ENCODE results near the gene PGGHG.

Gene PGGHG

DNA sequence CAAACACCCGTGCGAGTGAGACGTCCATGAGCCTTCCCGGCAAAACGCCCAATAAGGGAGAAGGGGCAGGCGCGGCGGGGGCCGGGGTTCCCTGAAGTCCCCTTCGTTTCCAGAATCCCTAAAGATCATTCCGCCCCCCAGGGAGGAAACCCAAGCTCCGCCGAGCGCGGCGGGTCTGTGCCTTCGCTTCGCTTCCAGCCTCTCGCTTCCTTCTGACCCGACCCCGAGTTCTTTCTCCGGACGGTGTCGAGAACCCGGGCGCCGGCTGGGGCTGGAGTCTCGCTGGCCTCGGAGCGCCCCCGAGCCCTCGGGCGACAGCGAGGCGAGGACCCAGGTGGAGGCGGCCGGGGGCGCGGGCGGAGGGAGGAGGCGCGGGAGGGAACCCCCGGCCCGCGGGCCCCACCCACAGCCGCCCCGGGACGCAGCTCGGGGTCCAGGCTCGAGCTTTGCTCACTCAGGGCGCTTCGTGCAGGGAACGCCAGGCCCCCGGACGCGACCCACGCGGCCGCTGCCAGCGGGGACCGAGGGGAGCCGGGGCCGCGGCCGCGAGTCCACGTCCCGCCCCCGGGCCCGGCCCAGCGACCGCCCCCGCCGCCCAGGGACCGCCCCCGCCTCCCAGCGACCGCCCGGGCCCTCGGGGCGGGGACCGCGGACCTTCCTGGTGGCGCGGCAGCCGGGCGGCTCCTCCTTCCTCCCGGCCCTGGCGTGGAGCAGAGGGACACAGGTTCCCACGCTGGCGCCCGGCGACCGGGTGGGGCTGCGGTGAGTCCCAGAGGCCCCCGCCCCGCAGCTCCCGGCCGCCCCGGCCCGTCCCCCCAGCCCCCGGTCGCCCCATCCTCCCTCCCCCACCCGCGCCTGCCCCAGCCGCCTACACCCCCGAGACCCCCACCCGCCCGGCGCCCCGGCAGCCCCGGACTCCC is at the start of gene PGGHG:
TSS of gene PGGHG (plus strand) at position 649 of the 920 bp plus-strand sequence. CDS start 691 bp downstream, outside the sequence.
- peak; percentile 25 to 55 for DNase-seq

DNA sequence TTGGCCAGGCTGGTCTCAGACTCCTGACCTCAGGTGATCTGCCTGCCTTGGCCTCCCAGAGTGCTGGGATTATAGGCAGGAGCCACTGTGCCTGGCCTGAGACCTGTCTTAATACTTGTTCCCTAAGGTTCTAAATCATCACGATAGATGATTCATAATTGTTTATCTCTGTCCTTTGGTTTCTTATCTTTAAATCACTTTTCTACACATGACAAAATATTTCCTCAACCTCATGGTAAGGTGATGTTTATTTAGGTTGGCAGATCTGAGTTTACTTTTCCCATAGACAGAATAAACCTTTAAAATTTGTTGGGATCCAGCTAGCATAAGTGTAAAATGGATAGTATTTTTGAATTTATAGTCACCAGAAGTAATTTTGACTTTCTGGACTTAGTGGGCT is 48.6 kb upstream of the PGGHG start:
- no peak for DNase-seq

DNA sequence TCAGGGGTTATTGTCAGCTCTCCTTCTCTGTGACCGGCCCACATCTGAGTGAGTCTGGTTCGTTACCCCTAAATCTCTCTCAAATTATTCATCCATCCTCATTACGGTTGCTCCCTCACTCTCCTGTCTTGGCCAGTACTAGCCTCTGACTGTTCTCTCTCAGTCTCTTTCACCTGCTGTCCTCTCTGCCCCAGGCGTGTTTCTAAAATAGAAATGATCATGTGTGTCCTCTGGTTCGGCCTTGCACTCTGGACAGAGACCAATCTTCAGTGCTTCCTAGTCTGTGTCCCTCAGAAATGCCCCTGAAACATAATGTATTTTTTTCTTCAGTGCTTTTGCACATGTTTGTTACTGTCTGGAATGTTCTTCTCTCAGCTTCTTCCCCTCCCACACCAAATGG is 47.3 kb upstream of the PGGHG start:
- DNase-seq: no peak

DNA sequence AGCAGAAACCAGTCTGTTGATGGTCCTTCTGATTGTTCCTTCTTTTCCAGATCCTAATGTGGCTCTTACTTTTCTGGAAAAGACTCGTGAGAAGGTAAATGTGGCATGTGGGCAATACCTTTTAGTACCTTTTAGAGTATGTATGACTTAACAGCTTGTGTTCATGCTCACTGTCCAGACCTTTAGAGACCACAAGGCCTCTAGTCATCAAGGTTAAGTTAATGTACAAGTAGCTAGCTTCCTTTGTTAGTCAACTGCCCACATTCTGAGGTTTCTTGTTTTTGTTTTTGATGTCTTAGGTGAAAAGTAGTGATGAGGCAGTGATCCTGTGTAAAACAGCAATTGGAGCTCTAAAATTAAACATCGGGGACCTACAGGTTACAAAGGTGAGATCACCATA is 44.5 kb upstream of the PGGHG start:
- no peak for DNase-seq

DNA sequence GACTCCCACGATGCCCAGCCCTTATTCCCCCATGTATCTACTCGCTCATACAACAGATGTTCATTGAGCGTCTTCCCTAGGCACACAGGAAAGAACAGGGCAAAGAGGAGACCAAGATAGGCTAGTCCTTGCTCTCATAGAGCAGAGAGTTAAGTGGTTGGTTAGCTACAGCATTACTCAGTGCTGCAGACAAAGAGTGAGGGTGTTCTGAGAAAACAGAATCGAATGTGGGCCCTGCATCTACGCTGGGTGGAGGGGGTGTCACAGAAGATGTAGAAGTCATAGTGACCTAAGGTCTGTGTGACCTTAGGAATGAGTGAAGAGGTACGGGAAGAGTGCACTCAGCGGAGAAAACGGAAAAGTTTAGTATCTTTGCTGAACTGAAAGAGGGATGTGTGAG is 39.9 kb upstream of the PGGHG start:
- DNase-seq: no peak

DNA sequence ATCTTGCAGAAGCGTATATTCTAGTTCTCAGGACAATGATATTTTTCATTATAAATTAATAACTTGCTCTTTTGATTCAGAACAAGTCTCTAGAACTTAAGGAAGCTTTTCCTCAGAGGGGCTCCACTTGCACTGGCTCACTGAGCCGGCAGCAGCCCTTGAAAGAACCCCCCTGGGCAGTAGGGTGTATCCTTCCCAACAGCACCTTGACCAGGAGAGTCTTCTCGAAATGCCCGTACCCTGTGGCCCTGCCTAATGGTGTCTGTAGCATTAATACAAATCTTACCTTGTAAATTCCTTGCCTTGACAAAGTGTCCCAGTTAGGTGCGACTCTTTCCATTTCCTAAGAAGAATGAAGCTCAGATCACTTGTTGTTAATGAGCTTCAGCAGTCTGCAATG is 38.7 kb upstream of the PGGHG start:
- no peak for DNase-seq

DNA sequence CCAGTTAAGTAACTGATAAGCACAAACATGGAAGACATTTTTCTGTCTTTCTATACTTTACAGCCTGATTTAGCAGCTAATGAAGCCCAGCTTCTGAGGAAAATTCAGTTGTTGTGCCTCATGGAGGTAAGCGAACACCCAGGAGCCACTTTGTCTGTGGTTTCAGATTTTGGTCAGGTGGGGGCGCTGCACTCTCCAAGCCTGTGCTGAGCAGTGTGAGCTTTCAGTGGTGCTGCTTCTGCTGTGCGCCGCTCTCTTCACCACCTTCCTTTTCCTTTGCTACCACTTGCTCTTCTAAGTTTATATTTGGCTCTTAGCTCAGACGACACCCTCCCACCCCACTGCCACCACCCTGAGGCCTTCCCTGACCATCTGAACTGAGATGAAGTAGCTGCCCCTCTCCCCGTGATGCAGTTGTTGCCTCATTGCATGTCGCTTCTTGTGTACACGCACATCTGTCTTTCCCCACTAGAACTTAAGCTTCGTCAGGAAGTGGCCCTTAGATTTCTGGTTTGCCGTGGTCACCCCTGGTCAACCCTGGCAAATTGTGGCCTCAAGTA is 38.1 kb upstream of the PGGHG start:
- peak; percentile 86 to 88 for DNase-seq

DNA sequence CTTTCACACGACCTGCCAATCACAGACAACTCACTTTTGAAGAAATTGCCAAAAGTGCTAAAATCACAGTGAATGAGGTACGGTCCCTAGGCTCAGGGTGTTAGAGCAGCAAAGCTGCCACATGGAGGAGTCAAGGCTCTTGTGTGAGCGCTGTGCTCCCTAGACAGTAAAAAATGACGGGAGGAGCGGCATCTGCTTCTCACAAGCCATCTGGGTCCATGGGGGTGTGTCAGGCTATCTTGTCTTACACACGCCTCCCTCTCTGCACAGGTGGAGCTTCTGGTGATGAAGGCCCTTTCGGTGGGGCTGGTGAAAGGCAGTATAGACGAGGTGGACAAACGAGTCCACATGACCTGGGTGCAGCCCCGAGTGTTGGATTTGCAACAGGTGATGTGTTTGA is 37.4 kb upstream of the PGGHG start:
- no peak for DNase-seq

DNA sequence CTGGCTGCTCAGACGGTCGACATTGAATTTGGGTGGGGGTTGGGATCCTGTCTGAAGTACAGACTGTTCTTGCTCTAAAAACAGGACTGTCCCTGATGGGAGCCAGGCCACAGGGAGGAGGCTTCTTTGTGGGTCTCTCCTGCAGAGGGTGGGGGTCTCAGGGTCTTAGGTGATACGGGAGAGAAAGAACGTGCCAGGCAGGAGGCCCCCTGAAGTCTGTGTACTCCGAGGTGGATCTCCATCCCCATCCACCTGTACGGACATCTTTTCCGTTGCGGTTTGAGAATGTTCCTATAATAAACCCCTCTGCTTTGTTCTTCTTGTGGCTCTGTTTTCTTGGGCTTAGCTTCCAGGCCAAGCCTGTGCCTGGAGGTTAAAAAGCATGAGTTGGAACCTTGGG is 36.3 kb upstream of the PGGHG start:
- DNase-seq: no peak

DNA sequence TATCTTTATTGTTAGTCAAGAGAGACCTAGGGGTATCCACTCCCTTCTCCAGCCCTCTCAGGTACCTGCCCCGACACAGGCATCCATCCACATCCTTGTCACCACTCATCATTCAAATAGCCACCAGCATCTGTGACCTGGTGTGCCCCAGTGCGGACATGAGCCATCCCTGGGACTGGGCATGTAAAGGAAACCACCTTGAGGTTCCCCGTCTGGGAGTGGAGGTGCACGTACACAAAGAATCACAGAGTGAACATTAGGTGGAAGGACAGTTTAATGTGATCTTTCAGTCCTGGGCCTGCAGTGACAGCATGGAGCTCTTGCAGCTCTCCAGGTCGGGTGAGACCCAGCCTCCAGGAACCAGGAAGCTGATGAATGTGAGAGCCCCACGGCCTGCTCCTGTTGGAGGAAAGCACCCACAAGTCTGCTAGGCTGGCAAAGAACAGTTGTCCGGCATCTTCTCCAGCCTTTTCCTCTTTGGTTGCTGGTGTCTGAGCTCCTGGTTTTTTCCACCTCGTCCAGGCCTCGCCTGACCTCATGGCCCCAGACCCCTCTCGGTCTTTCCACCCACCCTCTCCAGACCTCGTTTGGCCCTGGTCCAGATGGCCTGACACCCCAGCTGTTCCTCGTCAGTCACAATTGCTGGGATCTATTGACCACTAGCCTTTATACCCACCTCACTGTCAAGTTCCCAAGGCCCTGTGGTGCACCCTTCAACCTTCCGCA is 35.6 kb upstream of the PGGHG start:
- DNase-seq: no peak

DNA sequence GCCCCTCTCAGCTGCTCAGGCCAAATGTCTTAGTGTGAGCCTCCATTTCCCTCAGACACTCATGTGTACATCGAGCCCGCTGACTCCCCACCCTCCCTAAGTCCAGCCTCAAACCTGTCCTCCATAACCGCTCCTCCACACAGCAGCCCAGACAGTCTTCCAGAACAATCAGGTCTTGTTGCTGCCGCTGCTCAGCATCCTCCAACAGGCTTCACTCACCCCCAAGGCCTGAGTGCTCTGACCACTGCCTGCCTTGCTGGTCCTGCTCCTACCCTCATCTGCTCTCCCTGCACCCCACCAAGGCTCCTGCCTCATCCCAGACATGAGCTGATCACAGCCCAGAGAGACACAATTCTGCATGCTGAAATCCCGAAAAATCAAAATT is 35.0 kb upstream of the PGGHG start:
- no peak for DNase-seq

DNA sequence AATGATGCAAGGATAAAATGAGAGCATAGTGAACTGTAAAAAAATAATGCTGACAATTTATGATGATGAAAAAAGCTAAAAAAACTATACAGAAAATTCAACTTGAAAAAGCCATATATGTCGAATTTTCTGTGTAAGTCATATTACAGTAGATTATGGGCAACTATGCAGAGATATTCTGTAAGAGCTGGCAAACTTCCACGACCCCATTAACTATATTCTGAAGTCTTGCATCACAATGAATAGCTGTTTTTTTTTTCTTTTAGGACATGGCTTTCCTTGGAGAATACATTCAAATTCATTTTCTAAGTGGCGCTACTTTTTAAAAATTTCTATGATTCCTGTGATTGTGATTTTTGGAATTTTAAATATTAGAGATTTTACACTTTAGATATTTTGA is 33.8 kb upstream of the PGGHG start:
- DNase-seq: no peak

DNA sequence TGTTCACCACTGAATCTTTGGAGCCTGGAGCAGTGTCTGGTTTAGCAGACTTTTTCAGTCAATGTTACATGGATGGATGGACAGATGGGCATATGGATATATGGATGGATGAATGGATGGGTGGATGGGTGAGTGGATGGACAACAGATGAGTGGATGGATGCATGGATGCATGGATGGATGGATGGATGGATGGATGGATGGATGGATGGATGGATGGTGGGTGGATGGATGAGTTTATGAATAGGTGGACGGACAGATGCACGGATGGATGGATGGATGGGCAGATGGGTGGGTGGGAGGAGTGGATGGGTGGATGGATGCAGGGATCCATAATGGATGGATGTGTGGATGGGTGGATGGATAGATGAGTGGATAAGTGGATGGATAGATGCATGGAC is 33.1 kb upstream of the PGGHG start:
- no peak for DNase-seq

DNA sequence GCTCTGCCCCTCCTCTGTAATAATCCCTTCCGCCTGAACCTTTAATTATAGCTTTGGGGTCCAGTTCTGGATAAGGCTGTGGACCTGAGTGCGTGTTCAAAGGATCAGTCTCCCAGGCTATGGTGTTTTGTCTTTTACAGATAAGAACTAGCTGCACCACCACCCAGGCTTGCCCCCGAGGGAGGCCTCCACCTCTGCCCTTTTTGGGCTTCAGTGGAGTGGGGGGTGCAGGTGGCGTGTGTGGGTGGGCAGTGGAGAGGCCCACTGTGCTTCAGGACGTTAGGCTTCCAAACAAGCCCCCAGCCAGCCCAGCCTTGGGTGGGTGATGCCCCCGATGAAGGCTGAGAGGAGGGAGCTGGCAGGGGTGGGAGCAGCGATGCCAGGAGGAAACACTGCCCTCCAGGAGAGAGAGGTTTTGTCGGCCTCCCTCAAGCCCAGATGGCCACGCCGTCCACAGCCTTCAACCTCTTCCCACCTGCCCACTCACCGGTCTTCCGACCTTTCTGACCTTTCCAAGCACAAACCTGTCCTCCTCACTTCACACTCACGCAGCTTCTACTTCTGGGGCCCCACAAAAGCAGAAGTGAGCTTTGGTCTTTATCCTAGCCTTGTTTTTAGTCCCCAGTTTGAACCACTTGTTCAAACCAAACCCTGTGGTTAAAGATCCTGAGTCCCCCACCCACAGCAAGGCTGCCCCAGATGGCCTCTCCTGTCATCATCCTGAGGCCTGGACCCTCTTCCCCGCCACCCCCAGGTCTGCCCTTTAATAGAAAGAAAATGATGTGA is 31.8 kb upstream of the PGGHG start:
- peak; percentile 43 to 45 for DNase-seq

DNA sequence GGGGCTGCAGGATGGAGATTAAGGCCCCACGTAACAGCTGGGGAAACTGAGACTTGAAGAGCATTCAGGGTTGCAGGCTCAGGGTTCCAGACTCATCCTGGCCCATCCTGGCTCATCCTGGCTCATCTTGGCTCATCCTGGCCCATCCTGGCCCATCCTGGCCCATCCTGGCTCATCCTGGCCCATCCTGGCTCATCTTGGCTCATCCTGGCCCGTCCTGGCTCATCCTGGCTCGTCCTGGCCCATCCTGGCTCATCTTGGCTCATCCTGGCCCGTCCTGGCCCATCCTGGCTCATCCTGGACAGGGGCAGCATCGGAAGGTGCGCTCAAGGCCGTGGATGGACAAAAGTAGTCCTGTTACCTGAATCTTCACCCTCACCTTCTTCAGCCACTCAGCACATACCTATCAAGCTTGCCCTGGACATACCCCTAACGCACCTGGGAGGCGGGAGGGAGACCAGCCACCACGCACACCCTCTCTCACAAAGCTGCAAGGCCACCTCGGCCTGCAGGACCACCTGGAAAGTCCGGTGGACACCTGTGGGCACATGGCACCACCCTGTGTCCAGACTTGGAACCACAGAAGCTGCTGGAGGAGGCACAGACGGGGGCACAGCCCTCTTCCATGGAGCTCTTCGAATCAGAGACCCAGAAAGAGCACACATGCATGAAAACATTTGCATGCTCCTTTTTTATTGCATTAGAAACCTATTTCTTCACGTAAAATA is 31.0 kb upstream of the PGGHG start:
- no peak for DNase-seq

DNA sequence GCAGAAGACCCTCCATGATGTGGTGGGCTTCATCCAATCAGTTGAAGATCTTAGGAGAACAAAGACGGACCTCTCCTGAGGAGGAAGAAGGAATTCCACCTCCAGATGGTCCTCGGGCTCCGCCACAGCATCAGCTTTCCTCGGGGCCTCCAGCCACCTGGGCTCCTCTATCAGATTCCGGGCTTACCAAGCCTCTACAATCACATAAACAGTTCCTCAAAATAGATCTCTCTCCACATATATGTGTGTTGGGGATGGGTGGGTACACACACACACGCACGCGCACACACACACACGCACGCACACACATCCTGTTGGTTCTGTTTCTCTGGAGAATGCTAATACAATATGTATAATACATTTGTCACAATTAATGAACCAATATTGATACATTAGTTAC is 29.5 kb upstream of the PGGHG start:
- DNase-seq: no peak

DNA sequence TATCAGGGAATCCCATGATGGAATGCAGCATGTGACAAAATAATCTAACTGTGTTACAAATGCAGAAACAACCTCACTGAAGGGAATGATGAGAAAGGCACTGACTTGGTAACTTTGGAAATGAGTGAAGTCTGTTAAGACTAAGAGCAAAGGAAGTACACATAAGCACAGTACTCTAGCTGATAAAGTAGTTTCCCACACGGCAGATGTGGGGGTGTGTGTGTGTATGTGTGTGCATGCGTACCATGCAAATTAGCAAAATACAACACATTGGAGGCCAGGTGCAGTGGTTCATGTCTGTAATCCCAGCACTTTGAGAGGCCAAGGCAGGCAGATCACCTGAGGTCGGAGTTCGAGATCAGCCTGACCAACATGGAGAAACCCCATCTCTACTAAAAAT is 27.3 kb upstream of the PGGHG start:
- no peak for DNase-seq

DNA sequence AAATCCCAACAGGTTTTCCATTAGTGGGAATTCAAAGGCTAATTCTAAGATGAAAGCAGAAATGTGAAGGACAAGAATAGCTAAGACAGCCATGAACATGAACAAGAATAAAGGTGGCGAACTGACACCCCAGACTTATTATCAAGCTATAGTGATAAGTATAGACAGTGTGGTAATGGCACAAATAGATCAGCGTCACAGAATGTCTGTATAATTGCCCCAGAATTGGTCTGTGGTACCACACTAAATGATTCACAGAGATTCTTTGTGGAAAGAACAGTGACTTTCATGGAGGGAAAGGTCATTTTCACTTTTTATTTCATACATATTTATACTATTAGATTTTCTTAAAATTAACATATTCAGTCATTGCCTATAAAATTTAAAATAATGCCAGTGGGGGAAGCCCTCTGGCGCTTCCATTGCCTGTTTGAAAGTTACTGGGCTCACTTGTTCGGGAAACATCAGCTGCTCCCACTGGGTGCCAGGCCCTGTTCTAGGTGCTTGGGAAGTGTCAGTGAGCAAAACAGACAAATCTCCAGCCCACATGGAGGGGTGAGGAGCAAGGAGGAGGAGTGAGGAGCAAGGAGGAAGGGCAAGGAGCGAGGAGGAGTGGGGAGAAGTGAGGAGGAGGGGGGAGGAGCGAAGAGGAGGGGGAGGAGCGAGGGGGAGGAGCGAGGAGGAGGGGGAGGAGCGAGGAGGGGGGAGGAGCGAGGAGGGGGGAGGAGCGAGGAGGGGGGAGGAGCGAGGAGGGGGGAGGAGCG is 22.1 kb upstream of the PGGHG start:
- DNase-seq: peak; percentile 23 to 67

DNA sequence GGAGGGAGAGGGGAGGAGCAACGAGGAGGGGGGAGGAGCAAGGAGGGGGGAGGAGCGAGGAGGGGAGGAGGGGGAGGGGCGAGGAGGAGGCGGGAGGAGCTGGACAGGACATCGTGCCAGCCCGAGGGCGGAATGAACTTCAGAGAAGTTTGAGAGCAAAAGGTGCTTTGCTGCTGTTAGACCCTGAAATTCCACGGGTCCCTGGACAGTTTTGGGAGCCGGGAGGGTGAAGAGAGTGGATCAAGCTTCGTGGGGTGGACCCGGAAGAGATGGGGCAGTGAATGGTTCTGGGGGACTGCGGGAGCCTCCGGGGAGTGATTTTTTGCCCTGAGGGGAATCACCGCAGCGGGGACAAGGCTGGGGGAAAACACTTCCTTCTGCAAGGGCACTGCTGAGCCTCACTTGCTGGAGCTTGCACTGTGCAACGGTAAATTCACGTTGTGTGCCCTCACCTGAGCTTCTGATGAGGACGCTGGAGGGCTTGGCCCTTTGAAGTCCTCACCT is 21.4 kb upstream of the PGGHG start:
- peak; percentile 25 to 57 for DNase-seq

DNA sequence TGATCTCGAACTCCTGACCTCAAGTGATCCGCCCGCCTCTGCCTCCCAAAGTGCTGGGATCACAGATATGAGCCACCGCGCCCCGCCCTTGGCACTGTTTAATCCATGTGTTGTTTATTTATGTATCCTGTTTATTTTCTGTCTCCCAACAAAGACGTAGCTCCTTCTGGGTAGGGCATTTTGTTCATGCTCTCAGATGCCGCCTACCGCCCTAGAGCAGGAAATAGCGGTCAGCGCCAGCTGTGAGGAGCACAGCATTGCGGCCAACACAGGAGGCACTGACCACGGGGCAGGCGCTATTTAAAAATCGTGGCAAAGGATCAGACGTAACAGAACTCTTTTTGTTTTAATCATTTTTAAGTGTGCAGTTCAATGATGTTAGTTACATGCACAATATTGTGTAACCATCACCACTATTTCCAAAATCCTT is 20.2 kb upstream of the PGGHG start:
- peak; percentile 73 to 79 for DNase-seq

DNA sequence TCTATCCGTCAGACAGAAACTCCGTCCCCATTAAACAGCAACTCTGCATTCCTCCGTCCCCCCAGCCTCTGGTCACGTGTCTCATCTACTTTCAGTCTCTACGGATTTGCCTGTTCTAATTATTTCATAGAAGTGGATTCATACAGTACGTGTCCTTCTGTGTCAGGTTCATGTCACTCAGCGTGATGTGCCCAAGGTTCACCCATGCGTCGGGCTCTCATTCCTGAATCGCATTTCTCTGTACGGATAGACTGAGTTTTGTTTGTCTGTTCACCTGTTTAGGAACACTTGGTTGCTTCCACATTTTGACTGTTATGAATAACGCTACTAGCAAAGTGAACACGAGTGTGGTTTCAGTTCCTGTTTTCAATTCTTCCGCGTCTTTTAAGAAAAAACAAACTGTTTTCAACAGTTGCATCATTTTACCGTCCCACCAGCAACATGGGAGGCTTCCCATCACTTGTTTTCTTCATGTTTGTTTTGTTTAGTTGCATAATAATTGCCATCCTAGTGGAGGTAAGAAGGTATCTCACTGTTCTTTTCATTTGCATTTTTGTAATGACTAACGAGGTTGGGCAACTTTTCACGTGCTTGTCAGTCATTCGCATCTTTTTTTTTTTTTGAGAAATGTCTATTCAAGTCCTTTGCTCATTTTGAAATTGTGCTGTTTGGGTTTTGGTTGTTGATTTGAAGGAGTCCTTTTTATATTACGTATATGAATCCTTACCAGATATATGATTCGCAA is 19.6 kb upstream of the PGGHG start:
- DNase-seq: peak; percentile 91 to 94
